ENCODE measurements around the gene INPPL1. TPM values are rescaled to one million over a fixed set of nuclear protein-coding genes. Genes with fewer than 3 reads are reported as not detected.

The INPPL1 gene, protein sequence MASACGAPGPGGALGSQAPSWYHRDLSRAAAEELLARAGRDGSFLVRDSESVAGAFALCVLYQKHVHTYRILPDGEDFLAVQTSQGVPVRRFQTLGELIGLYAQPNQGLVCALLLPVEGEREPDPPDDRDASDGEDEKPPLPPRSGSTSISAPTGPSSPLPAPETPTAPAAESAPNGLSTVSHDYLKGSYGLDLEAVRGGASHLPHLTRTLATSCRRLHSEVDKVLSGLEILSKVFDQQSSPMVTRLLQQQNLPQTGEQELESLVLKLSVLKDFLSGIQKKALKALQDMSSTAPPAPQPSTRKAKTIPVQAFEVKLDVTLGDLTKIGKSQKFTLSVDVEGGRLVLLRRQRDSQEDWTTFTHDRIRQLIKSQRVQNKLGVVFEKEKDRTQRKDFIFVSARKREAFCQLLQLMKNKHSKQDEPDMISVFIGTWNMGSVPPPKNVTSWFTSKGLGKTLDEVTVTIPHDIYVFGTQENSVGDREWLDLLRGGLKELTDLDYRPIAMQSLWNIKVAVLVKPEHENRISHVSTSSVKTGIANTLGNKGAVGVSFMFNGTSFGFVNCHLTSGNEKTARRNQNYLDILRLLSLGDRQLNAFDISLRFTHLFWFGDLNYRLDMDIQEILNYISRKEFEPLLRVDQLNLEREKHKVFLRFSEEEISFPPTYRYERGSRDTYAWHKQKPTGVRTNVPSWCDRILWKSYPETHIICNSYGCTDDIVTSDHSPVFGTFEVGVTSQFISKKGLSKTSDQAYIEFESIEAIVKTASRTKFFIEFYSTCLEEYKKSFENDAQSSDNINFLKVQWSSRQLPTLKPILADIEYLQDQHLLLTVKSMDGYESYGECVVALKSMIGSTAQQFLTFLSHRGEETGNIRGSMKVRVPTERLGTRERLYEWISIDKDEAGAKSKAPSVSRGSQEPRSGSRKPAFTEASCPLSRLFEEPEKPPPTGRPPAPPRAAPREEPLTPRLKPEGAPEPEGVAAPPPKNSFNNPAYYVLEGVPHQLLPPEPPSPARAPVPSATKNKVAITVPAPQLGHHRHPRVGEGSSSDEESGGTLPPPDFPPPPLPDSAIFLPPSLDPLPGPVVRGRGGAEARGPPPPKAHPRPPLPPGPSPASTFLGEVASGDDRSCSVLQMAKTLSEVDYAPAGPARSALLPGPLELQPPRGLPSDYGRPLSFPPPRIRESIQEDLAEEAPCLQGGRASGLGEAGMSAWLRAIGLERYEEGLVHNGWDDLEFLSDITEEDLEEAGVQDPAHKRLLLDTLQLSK
- total RNA-seq (100 to 1,000 TPM in 9 of 10 donors, 10 to 100 TPM in 1; 97.7 to 146 (median 107) TPM), polyA plus RNA-seq (100 to 1,000 TPM in 1 of 2 donors, 10 to 100 TPM in 1; 50.1 to 141 TPM)
- long read RNA-seq, donor 1, full-length matches to known transcripts = 3 of 105 reads
- long read RNA-seq, donor 1, partial matches to known transcripts = 83 of 105 reads
- long read RNA-seq, donor 1, other reads (novel, unspliced or antisense) = 19 of 105 reads
- long read RNA-seq, donor 2, full-length matches to known transcripts = 2 of 85 reads
- long read RNA-seq, donor 2, partial matches to known transcripts = 70 of 85 reads
- long read RNA-seq, donor 2, other reads (novel, unspliced or antisense) = 13 of 85 reads
- long read RNA-seq, donor 3, full-length matches to known transcripts = 1 of 74 reads
- long read RNA-seq, donor 3, partial matches to known transcripts = 68 of 74 reads
- long read RNA-seq, donor 3, other reads (novel, unspliced or antisense) = 5 of 74 reads

GRCh38 chr11:72224564-72225410 lies at the start of gene INPPL1:
TSS of gene INPPL1 (plus strand) at chr11:72224767. CDS start at chr11:72224985, 218 bp downstream.
- no peaks in the 10 kb centered on the region for H3K9me3 ChIP-seq
- WGBS, 2 donors = 1% methylated on average over 71 to 81 of the region's 81 CpGs
- peaks cover 0 to 33% (median 15%) of the 10 kb centered on the region in 9 donors for H3K36me3 ChIP-seq
- no peak for TF ChIP-seq CTCF (IDR thresholded peaks at IDR 0.05)
- H3K4me1 ChIP-seq = peaks cover 5 to 48% (median 21%) of the 10 kb centered on the region in 9 donors
- H3K4me3 ChIP-seq = peak within 1 kb of the TSS; percentile 57 to 94 (median 84)
- H3K27me3 ChIP-seq = no peaks in the 10 kb centered on the region
- intact Hi-C loops (cut with DNase I) = loop anchor here in 4 of 10 donors (5.0 to 10.0 kb wide), 4 partner anchors 112 to 210 kb away; partner anchors contain the start of gene ANAPC15 (in 1 of the 4)
- ATAC-seq = peak in 5 of 8 donors; percentile 3 to 17 (median 13)
- peak within 1 kb of the TSS; percentile 94 to 100 (median 99) for H3K27ac ChIP-seq
- DNase-seq = peak; percentile 59 to 72

DNA sequence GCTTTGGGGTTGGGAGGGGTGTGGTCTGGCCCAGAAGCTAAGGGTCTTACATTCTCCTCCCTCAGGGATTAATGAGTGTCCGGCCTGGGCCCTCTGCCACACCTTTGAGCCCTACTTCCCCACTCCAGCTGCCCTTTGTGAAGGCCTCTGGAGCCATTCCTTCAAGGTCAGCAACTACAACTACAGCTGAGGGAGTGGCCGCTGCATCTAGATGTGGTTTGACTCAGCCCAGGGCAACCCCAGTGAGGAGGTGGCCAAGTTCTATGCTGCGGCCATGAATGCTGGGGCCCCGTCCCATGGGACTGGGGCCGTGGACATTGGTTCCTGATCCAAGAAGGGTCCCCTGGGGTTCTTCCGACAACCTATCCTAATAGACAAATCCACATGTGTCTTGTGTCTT lies 46.9 kb upstream of the INPPL1 start:
- 76 to 85% methylated on average over 6 of the region's 6 CpGs for WGBS, 2 donors
- H3K4me3 ChIP-seq = no peak overlapping the region

More for the DNA sequence above, 46.9 kb upstream of the INPPL1 start:
- Histone ChIP-seq H3K36me3 (no peaks in the 10 kb centered on the region), H3K27ac (no peak overlapping the region), H3K9me3 (no peaks in the 10 kb centered on the region), H3K27me3 (peaks cover 0 to 6% (median 0%) of the 10 kb centered on the region in 7 donors), H3K4me1 (no peaks in the 10 kb centered on the region)
- no peak for DNase-seq
- ATAC-seq = no peak
- no peak for TF ChIP-seq CTCF (IDR thresholded peaks at IDR 0.05)
- intact Hi-C loops (cut with DNase I) = no loop called here
